GM21367 (cell line): ENCODE results near the gene FOXK1.
"Not testable (repeated sequence)": the region's sequence is repeated elsewhere in the genome, so short reads cannot be mapped to it uniquely, and the experiment has no call there.

Source experiments
- ATAC-seq: cut with Tn5 transposase; IDR thresholded peaks from one replicate; pipeline ENCODE4 v1.9.1; 2021; ENCODE audit not compliant: unreplicated experiment

Gene FOXK1

DNA sequence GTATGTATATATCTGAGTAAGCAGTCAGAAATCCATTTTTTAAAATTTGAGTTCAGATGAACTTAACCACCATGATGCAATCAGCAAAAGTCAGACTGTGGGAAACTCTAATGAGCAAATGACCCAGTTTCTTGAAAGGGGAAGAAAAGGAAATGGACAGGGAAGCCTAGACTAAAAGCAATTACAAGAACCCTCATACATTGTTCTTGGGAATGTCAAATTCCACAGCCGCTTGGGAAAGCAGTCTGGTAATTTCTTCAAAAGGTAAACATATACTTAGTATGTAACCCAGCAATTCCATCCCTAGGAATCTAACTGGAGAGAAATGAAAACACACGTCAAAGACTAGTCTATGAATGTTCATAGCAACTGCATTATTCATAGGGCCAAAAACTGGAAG is 16.4 kb upstream of the FOXK1 start:
- no peak for ATAC-seq

- no peak for ATAC-seq
These were observed 14.2 kb upstream of the FOXK1 start for GRCh38 chr7:4667776-4668509.

- ATAC-seq = no peak
These were observed 13.6 kb upstream of the FOXK1 start for GRCh38 chr7:4668510-4668847.

GRCh38 chr7:4670791-4671190 is 11.3 kb upstream of the FOXK1 start:
- no peak for ATAC-seq

- ATAC-seq = no peak
These were observed 6.2 kb upstream of the FOXK1 start for GRCh38 chr7:4675771-4676367.

DNA sequence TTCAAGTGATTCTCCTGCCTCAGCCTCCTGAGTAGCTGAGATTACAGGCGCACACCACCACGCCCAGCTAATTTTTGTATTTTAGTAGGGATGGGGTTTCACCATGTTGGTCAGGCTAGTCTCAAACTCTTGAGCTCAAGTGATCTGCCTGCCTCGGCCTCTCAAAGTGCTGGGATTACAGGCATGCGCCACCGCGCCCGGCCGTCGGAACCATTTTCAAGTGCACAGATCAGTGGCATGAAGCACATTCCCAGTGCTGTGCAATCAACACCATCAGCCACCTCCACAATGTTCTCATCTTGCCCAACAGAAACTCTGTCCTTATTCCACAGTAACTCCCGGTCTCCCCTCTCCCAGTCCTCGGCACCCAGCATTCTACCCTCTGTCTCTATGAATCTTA is 4.6 kb upstream of the FOXK1 start:
- not testable (repeated sequence) for ATAC-seq

DNA sequence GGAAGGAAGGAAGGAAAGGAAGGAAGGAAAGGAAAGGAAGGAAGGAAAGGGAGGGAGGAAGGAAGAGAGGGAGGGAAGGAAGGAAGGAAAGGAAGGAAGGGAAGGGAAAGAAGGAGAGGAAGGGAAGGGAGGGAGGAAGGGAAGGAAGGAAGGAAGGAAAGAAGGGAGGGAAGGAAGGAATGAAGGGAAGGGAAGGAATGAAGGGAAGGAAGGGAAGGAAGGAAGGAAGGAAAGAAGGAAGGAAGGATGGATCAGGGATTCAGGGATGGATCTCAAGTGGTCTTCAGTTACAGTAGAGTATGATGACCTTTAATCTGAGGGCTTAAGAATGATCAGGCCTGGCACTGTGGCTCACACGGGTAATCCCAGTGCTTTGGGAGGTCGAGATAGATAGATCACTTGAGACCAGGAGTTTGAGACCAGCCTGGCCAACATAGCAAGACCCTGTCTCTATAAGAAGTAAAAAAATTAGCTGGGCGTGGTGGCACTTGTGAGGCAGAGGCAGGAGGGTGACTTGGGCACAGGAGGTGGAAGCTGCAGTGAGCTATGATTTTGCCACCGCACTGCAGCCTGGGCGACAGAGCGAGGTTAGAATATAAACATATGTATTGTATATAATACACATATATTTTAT is 760 bp upstream of the FOXK1 start:
- no peak for ATAC-seq

GRCh38 chr7:4682621-4683042 is 537 bp downstream of the FOXK1 start:
- peak; percentile 21 for ATAC-seq

GRCh38 chr7:4683043-4683883 is 1.2 kb downstream of the FOXK1 start:
- no peak for ATAC-seq

- no peak for ATAC-seq
These were observed 1.9 kb downstream of the FOXK1 start for GRCh38 chr7:4683884-4684565.

- ATAC-seq = no peak
These were observed 2.8 kb downstream of the FOXK1 start for GRCh38 chr7:4684846-4685245.

GRCh38 chr7:4685676-4686075 is 3.6 kb downstream of the FOXK1 start:
- ATAC-seq = not testable (repeated sequence)

- no peak for ATAC-seq
These were observed 5.9 kb downstream of the FOXK1 start for GRCh38 chr7:4687956-4688355.

DNA sequence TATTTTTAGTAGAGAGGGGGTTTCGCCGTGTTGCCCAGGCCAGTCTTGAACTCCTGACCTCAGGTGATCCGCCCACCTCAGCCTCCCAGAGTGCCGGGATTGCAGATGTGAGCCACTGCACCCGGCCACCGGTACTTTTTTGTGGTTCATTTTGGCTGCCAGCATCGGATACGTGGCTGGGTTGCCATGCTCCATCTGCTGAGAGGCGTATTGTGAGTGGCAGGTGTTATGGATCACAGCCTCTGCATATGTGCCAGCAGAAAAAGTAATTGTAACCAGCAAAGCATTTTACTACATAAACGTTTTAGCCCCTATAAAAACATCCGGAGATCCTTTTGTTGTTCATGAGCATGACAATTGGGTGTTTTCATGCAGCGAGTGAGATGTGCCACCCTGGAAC is 7.1 kb downstream of the FOXK1 start:
- no peak for ATAC-seq

DNA sequence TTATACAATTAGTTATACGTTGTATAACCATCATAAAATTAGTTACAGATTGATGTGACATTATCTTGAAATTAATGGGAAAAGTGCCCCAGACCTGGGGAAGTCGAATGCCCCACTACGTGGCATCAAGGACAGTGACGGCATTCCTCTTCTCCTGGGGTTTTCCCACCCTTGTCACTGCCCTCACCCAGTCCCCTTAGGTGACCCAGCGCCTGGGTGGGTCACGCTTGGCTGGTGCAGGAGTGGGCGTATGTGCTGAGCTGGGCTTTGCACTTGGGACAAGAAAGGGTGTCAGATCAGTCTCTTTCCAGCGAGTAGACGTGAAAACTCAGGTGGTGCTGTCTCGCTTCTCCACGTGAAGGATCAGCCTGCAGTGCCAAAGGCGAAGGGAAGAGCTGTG is 7.6 kb downstream of the FOXK1 start:
- no peak for ATAC-seq

DNA sequence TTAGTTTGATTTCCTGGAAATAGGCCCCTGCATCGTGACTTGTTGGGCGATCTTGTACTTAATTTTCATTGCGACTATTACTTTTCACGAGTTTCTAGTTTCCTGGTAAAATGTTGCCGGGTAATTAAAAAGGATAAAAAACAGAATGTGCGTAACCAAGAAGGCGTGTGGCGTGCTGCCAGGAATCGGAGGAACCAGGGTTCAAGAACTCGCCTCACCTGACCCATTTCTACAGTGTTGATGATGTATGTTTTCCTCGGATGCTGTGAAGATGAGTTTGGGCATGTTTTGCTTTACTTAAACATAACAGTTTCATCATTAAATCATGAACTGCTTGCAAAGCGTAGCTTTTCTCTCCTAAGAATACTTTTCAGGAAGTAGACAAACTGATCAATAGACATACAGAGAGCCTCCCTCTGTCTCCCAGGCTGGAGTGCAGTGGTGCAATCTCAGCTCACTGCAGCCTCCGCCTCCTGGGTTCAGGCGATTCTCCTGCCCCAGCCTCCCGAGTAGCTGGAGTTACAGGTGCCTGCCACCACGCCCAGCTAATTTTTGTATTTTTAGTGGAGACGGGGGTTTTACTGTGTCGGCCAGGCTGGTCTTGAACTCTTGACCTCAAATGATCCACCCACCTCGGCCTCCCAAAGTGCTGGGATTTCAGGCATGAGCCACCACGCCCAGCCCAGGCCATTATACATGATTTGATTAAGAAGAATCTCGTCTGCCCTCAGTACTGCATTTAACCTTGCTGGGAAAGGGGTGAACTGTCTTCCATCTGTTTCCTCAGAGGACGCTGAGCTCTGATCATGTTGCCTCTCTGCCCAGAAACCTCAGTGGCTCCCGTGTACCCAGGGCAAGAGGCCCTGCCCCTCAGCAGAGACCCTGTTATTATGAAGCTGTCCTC is 9.1 kb downstream of the FOXK1 start:
- ATAC-seq = no peak

GRCh38 chr7:4692055-4692454 is 10.0 kb downstream of the FOXK1 start:
- ATAC-seq = no peak

DNA sequence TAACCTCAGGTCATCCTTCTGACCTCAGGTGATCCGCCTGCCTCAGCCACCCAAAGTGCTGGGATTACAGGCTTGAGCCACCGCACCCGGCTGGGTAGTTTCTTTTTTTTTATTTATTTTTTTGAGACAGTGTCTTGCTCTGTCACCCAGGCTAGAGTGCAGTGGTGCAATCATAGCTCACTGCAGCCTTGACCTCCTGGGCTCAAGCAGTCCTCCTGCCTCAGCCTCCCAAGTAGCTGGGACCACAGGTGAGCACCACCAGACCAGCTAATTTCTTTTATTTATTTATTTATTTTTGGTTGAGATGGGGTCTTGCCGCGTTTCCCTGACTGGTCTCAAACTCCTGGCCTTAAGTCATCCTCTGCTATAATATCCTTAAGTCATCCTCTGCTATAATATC is 10.5 kb downstream of the FOXK1 start:
- not testable (repeated sequence) for ATAC-seq

- ATAC-seq = no peak
These were observed 11.1 kb downstream of the FOXK1 start for GRCh38 chr7:4693152-4693551.

- no peak for ATAC-seq
These were observed 11.7 kb downstream of the FOXK1 start for GRCh38 chr7:4693749-4694148.
